CD4-positive, alpha-beta T cell treated with Interleukin-1 beta for 1 hour (primary cell): ENCODE measurements around the gene WRAP73.
A peak's percentile ranks its signal among the peaks of the same experiment; 100 is the strongest.

Experiments used
- DNase-seq, 2 donors: peaks; one replicate each; pipeline ENCODE4 v3.0.0-alpha.2; 2020 to 2022

Gene WRAP73

GRCh38 chr1:3668585-3669300 is 18.8 kb upstream of the WRAP73 start:
- DNase-seq = peak in 1 of 2 donors; percentile 52

DNA sequence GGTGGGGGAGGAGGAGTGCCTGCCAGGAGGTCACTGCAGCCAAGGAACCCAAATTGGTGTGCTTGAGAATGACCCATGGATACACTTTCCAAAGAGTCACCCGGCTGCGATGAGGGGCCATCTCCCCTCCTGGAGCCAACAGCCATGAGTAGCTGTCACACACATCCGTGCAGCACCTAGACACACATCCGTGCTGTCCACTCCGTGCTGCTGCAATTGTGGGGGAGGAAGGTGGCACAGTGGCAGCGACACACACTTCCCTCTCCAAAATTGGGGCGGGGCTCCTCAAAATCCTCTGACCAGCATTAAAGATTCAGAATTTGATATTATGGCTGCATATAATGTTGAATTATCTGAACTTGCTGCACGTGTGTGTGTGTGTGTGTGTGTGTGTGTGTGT is 18.2 kb upstream of the WRAP73 start:
- no peak for DNase-seq

GRCh38 chr1:3664700-3665375 is 14.9 kb upstream of the WRAP73 start:
- DNase-seq = no peak

GRCh38 chr1:3663999-3664699 is 14.2 kb upstream of the WRAP73 start:
- DNase-seq = no peak

DNA sequence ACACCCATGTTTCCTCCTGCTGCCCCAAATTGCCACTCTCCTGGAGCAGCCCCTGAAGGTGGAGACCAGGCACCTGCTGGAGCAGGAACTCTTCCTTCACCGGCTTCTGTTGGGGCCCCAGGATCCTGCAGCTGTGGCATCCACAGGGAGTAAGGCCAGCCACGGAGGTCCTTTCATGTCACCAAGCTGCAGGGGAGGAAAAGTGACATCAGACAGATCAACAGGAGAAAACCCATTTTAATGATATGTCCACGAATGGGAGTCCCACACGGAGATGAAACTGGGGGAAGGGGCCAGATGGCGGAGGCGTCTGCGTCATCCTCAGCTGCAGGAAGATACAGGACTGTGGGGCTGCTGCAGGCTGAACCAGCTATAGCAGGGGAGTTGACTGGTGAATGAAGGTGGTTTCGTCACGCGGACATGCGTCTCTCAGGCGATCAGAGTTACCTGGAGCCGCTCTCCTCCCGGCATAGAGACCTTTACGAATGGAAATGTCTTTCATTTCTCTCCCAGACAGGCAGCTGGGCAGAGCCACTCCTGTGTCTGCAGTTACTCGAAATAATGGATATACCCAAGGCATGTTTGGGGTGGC is 12.3 kb upstream of the WRAP73 start:
- DNase-seq = no peak

DNA sequence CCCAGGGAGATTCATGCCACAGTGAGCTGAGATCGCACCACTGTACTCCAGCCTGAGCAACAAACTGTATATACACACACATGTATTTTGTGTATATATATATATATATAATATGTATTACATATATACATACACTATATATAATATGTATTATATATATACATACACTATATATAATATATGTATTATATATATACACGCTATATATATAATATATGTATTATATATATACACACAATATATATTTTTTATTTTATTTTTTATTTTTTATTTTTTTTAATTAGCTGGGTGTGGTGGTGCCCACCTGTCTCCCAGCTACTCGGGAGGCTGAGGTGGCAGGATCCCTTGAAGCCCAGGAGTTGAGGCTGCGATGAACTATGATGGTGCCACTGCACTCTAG is 11.7 kb upstream of the WRAP73 start:
- DNase-seq = no peak

DNA sequence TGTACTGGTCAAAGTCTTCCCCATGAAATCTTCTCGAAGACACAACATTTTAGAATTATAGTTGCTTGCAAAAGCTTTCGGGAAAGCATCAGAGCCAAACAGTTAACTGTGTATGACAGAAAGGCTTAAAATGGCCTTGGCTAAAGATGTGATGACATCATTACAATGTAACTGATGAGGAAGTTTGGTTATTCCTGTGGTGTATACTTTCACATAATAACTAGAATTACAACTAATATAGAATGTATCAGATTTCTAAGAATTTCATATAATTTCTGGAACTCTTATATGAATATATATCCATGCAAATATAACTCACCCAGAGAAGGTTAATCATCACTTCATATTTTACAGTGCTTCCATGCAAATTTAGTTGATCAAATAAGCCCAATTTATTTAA is 10.8 kb upstream of the WRAP73 start:
- DNase-seq = no peak

DNA sequence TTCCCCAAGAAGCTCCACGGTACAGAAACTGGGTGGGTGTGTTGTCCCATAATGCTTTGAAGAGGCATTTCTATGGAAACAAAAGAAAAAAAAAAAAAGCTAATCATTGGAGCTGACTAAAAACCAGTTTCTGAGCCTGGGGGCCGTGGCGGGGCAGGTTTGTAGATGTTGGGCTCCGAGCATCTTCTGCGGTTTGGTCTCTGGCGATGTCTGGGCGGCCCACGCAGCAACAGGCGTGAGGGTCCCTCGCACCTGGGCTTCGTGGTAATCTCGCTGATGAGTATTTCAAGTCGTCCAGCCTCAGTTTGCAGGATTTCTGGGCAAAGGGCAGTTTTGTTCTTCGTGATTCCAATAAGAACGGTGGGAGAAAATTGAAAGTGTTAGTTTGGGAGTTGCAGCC is 9.2 kb upstream of the WRAP73 start:
- DNase-seq = no peak

GRCh38 chr1:3658231-3658615 is 8.3 kb upstream of the WRAP73 start:
- DNase-seq = no peak

DNA sequence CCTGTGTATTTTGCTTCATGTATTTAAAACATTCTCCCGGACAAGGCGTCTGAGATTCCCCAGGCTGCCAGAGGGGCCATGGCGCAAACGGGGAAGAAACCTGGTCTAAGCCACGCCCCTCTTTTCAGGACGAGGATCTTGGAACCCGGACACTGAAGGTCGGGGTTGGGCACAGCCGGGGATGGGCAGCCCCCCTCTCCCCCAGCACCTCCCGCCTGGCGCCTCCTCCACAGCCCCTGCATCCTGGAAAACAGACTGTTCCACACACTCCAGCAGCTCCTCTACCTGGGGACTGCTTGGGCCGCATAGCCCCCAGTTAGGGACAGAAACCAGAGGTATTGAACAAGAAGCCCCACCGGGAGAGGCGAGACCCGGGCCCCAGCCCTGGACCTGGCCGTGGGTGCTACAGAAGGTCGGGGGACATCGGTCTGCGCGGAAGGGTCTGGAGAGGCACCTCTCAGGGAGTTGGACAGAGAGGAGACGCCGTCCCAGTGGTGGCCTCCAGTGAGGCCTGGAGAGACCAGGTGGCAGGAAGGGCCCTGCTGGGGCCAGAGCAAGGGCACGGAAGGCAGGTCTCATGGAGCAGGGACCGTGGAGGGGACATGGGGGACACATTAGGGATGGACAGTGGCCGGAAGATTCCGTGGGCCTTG is 7.8 kb upstream of the WRAP73 start:
- no peak for DNase-seq

DNA sequence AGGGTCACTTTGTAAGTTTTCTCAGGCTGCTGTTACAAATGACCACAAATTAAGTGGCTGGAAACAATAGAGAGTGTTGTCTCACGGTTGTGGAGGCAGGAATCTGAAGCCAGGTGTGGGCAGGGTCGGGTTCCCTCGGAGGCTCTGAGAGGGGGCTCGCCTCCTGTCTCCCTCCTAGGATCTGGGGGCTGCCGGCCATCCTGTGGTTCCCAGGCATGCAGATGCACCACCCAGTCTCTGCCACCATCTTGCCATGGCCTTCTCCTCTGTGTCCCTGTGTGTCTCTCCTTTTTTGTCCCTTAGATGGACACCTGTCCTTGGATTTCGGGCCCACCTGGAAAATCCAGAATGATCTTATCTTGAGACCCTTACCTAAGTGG is 7.2 kb upstream of the WRAP73 start:
- no peak for DNase-seq

DNA sequence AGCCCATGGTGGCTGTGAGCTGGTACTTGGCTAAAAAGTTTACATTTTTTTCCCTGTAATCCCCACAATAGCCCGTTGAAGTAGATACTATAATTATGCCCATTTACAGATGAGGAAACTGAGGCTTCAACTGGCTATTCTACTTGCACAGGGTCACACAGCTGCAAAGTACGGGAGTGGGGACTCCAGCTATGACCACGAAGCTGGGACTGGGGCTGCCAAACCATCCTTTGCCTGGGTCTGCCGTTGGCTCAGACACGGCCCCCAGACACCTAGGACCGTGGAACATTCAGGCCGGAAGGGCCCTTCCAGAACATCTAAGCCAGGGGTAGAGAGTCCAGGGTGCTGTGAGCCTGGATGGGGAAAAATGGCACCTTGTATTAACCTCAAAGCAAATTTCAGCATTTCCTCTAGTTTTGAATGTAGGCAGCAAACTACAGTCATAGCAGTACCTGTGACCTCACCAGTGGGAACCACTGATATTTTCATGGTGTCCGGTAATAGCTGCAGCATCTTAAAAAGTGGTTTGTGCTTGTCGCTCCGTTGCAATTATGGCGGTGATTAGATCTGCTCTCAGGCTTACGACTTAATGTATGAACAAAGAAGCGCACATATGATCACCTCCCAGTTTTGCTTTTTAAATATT is 6.7 kb upstream of the WRAP73 start:
- DNase-seq = no peak

GRCh38 chr1:3654549-3655281 is 4.8 kb upstream of the WRAP73 start:
- no peak for DNase-seq

DNA sequence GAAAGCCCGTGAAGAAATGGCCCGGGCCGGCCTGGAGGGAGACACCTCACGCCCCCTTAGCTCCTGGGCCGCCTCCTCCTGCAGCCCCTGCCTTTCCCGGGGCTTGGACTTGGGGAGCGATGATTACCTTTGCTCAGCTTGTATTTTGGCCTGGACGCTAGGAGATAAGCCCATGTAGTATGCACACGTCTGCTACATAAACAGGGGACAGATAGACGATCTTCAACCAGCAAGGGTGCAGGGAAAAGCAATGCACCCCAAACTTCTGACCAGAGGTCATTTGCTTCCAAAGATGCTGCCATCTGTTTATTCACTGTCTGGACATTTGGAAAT is 3.3 kb upstream of the WRAP73 start:
- no peak for DNase-seq

DNA sequence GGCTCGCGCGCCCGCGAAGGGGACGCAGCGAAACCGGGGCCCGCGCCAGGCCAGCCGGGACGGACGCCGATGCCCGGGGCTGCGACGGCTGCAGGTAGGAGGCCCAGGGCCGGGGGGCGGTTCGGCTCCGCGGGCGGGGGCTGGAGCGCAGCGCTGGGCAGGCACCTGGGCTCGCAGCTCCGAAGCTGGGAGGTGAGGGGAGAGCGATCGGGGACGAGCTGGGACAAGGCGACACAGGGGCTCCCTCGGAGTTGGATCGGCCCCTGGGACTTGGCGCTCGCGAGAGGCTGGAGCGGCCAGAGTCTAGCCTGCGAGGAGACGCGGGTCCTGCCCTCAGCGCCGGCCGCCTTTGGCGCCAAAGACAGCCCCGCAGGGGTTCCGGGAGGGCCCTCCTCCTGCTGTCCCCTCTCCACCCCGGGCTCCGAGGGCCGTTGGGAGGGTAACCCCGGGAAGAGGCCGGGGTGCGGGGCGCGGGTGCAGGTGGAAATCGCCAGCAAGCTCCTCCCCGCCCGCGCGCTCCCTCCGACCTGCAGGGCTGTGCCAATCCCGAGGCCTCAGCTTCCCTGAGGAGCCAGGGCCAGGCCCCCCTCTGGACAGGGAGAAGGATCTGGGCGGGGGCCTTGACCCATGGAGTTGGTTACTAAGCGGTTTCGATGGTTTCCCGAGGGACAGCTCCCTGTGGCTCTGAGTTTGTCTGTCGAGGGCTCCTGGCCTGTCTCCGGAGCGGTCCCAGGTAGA is 2.8 kb upstream of the WRAP73 start:
- DNase-seq = no peak

DNA sequence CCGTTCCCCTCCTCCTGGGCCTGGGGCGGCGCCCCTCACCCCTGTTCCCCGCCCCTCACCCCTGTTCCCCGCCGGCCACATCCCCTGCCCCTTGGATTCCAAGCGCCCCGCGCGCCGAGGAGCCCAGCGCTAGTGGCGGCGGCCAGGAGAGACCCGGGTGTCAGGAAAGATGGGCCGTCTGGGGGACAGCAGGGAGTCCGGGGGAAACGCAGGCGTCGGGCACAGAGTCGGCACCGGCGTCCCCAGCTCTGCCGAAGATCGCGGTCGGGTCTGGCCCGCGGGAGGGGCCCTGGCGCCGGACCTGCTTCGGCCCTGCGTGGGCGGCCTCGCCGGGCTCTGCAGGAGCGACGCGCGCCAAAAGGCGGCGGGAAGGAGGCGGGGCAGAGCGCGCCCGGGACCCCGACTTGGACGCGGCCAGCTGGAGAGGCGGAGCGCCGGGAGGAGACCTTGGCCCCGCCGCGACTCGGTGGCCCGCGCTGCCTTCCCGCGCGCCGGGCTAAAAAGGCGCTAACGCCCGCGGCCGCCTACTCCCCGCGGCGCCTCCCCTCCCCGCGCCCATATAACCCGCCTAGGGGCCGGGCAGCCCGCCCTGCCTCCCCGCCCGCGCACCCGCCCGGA is 2.1 kb upstream of the WRAP73 start, which contains the start of gene TP73:
TP73 (plus strand) TSS at position 587 of the 618 bp plus-strand sequence. CDS start 29,850 bp downstream, outside the sequence.
- DNase-seq = peak in 1 of 2 donors; percentile 8

GRCh38 chr1:3651026-3651929 is 1.4 kb upstream of the WRAP73 start:
- peak in 1 of 2 donors; percentile 11 for DNase-seq

DNA sequence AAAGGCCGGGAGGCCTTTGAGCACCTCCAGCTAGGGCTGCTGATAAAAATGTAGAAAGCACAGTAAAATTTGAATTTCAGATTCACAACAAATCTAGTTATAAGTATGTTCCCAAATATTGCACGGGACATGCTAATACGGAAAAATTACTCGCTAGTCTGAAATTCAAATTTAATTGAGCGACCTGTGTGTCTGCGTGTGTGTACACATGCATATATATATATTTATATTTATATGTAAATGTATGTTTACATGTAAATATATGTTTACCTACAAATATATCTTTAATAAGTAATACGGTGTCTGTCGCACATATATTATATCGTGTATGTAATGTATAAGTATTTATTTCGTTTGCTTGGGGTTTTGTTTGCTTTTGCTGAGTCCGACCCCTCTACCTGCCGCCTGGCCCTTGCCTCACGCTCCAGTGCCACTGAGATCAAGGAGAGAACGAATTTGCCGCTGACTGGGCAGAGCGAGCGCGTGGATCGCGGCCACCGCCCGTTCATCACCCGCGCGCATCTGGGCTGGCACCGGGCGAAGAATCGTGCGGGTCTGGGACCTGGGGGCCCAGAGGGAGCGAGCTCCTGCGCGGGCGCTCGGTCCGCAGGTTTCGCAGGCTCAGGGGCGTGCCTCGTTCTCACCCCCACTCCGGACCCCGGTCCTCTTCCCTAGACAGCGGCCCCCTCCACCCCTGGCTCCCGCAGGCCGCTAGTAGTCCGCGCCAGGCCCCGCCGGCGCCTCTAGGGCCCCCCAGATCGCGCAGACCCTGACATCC is 534 bp upstream of the WRAP73 start:
- DNase-seq = no peak

DNA sequence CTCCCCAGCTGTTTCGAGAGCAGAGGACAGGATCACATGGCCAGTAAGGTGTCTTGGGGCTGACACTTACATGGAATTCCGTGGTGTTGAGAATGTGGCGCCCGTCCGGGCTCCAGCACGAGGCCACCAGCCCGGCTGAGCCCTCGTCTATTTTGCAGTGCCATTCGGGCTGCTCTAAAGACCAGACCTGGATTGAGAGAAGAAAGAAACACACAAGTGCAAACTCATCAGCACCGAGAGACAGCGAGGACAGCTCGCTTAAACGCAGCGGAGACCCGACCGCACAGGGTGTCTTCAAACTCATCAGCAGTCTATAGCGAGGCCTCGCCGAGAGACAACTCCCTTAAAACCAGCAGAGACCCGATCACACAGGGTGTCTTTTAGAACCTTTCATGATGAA is 3.3 kb downstream of the WRAP73 start:
- DNase-seq = no peak
